HUES6 (cell line): Measurements from ENCODE around the gene TMEM164.

Source experiments
- H3K27ac ChIP-seq: 2 replicates; pipeline ENCODE4 v1.7.0; 2013; ENCODE audit warnings: low read depth, mild to moderate bottlenecking, low read length, inconsistent platforms
- H3K27me3 ChIP-seq: 2 replicates; pipeline ENCODE4 v1.6.1; 2013; ENCODE audit warnings: low read length; ENCODE audit not compliant: control insufficient read depth, insufficient read depth
- H3K36me3 ChIP-seq: 2 replicates; pipeline ENCODE4 v1.6.1; 2013; ENCODE audit warnings: low read length; ENCODE audit not compliant: control insufficient read depth, insufficient read depth
- H3K4me1 ChIP-seq: 2 replicates; pipeline ENCODE4 v1.6.1; 2013; ENCODE audit warnings: low read length; ENCODE audit not compliant: control insufficient read depth, insufficient read depth
- H3K4me3 ChIP-seq: 2 replicates; pipeline ENCODE4 v1.5.1; 2013; ENCODE audit warnings: low read depth, low read length
- H3K9ac ChIP-seq: one replicate; pipeline ENCODE4 v1.6.1; 2013; ENCODE audit warnings: mild to moderate bottlenecking, low read length
- H3K9me3 ChIP-seq: 2 replicates; pipeline ENCODE4 v1.6.1; 2013; ENCODE audit warnings: low read depth, low read length; ENCODE audit not compliant: control insufficient read depth, insufficient read depth

The TMEM164 gene

DNA sequence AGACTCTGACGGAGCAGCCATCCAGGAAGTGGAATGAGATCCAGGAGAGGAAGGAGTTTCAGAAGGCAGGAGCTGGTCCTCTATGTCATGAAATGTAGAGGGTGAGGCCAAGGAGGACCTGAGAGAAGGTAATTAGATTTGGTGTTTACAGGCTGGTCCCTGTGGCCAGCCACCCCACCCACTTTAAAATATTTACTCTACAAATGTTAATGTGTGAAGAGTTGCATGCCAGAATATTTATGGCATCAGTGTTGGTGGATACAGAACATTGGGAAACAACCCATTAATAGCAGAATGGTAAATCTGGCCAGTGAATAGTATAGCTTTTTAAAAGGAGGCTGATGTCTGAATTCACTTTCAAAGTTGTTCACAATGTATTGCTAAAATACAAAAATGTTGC, 17.6 kb downstream of the TMEM164 start:
- Histone ChIP-seq H3K27ac (no peak overlapping the region), H3K4me1 (peaks cover 12% of the 10 kb centered on the region), H3K4me3 (no peak overlapping the region), H3K36me3 (peaks cover 7% of the 10 kb centered on the region; the same call in 1 of the 2 replicates), H3K9me3 (no peaks in the 10 kb centered on the region), H3K27me3 (no peaks in the 10 kb centered on the region; the same call in 1 of the 2 replicates), H3K9ac (no peak overlapping the region)

DNA sequence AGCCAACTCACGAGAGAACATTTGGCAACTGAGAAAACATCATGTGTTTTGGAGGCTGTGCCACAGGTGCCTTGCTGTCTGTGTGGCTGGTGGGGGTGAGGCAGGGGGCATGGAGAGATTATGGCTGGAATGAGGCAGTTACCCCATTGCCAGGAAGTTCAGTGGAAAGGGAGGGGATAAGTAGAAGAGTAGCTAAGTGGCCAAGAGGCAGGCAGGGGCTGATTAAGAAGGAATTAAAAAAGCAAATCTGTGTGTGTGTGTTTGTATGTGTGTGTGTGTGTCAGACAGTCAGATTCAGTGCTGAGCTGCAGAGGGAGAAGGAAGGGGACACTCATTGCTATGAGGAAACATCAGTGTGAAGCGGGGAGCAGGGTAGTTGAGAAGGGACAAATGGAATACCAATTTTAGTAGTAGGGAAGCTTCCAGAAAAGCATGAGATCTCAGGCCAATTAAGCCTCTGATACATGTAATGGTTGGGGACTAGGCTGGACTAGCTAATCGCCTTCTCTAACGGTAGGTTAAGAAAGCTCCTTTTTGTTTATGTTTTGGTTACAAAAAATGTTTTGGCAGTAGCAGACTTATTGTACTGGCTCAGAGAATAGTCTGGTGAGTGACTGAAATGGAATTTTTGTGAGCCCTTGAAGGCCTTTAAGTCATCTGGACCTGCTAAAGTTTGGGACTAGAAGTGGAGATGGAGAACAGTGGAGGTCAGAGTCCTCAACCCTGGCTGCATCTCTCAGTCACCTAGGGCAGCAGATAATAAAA, 18.5 kb downstream of the TMEM164 start:
- Histone ChIP-seq H3K36me3 (peaks cover 7% of the 10 kb centered on the region; the same call in 1 of the 2 replicates), H3K27ac (no peak overlapping the region), H3K9me3 (no peaks in the 10 kb centered on the region), H3K4me1 (peaks cover 15% of the 10 kb centered on the region), H3K27me3 (no peaks in the 10 kb centered on the region; the same call in 1 of the 2 replicates), H3K9ac (no peak overlapping the region), H3K4me3 (no peak overlapping the region)

DNA sequence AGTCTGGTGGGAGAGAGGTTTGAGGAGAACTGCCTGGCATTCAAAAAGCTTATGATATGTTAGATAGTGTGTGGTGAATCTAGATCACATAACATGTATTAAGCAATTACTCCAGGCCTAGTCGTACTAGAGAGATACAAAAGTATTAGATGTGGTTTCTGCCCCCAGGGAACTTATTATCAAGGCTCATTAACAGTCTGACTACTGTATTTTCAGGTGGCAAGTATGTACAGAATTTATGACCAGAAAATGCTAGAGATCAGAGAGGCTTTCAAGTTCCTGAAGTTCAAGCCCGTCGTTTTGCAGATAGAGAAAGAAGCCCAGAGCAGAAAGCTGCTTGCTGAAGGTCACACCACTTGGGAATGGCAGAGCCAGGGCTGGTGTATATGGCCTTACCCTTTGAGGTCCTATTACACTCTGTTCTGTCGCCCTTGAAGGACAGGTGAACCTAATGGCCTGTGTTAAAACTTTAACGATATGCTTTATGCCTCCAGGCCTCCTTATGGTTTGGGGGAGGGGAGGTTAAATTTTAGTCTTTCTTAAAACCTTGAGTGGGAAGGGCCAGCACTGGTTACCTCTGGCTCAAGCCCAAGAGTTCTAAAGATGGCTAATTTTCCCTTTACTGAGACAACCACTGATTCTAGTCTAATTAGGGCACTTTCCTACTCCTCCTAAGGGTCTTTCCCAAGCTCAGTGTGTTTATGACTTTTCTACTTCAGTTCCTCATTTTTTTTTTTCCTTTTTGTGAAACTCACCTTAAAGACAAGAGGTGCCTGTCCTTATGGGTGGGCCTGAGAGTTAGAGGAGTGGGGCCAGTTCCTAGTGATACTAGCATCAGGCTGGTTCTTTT, 19.9 kb downstream of the TMEM164 start:
- Histone ChIP-seq H3K36me3 (peaks cover 7% of the 10 kb centered on the region; the same call in 1 of the 2 replicates), H3K9ac (no peak overlapping the region), H3K27me3 (no peaks in the 10 kb centered on the region; the same call in 1 of the 2 replicates), H3K9me3 (no peaks in the 10 kb centered on the region), H3K4me3 (no peak overlapping the region), H3K4me1 (peaks cover 19% of the 10 kb centered on the region), H3K27ac (no peak overlapping the region)

DNA sequence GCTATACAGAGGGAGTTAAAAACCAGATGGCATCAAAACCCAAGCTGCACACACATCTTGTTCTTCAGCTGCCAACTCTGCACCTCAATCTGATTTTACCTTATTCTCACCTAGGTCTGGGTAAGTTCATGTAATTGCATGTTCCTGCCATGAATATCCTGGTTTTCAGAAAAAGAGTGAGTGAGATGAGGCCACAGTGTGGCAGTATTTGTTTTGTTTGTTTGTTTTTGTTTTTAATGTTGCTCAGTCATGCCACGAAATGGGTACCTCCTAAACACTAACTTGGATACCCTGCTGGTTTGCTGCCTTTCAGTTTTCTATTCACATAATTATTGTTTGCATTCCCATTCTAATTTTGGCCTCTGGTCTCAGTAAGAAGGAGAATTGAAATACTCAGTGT, 22.5 kb downstream of the TMEM164 start:
- Histone ChIP-seq H3K4me1 (peaks cover 19% of the 10 kb centered on the region), H3K27me3 (no peaks in the 10 kb centered on the region; the same call in 1 of the 2 replicates), H3K36me3 (0 out of 2 replicates have a peak, but pooled peaks cover 4% of the 10 kb centered on the region), H3K27ac (no peak overlapping the region), H3K9me3 (no peaks in the 10 kb centered on the region), H3K4me3 (no peak overlapping the region), H3K9ac (no peak overlapping the region)

DNA sequence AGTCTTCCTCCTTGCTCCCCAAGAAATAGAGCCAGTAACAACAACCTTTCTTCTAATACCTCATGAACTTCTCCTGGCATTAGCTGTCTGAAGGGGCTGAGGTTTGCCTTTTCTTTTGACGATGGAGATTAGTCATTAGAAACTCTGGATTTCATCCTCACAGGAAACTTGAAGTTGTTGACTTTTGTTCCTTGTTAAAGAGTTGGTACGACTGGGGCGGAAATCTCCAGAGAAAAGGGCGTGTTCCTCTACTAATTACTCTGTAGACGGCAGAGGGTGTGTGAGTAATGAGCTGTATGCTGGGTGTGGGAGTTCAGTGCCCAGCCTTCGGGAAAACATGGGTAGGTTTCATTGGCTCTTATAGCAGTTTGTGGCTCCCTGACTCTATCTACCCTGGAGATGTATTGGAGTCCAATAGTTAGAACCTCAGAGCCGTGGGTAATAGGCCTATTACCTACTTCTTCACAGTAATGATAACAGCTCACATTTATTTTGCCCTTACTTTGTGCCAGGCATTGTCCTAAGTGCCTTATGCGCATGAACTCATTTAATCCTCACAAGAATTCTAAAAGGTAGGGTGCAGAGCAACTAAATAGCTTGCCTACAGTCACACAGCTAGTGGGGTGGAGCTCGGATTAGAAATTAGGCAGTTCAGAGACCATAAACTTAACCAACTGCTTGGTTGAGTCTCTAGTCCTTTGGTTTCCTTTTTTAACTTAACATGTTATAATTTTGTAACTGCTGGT, 23.4 kb downstream of the TMEM164 start:
- Histone ChIP-seq H3K4me1 (peaks cover 19% of the 10 kb centered on the region), H3K9ac (no peak overlapping the region), H3K27me3 (no peaks in the 10 kb centered on the region; the same call in 1 of the 2 replicates), H3K4me3 (no peak overlapping the region), H3K9me3 (no peaks in the 10 kb centered on the region), H3K36me3 (0 out of 2 replicates have a peak, but pooled peaks cover 4% of the 10 kb centered on the region), H3K27ac (no peak overlapping the region)

GRCh38 chrX:110032534-110033147, 29.7 kb downstream of the TMEM164 start:
- no peaks in the 10 kb centered on the region for H3K4me1 ChIP-seq
- H3K4me3 ChIP-seq, result no peak overlapping the region
- H3K9ac ChIP-seq, result no peak overlapping the region
- no peaks in the 10 kb centered on the region for H3K36me3 ChIP-seq
- no peak overlapping the region for H3K27ac ChIP-seq
- H3K9me3 ChIP-seq, result no peaks in the 10 kb centered on the region
- H3K27me3 ChIP-seq, result no peaks in the 10 kb centered on the region

GRCh38 chrX:110034036-110034435, 31.1 kb downstream of the TMEM164 start:
- Histone ChIP-seq H3K9me3 (no peaks in the 10 kb centered on the region), H3K27ac (no peak overlapping the region), H3K27me3 (no peaks in the 10 kb centered on the region; the same call in 1 of the 2 replicates), H3K4me1 (0 out of 2 replicates have a peak, but pooled peaks cover 1% of the 10 kb centered on the region), H3K4me3 (no peak overlapping the region), H3K36me3 (no peaks in the 10 kb centered on the region), H3K9ac (no peak overlapping the region)

GRCh38 chrX:110036162-110037033, 33.5 kb downstream of the TMEM164 start:
- Histone ChIP-seq H3K4me1 (0 out of 2 replicates have a peak, but pooled peaks cover 8% of the 10 kb centered on the region), H3K27me3 (no peaks in the 10 kb centered on the region; the same call in 1 of the 2 replicates), H3K4me3 (no peak overlapping the region), H3K9ac (no peak overlapping the region), H3K36me3 (no peaks in the 10 kb centered on the region), H3K27ac (no peak overlapping the region), H3K9me3 (no peaks in the 10 kb centered on the region)

DNA sequence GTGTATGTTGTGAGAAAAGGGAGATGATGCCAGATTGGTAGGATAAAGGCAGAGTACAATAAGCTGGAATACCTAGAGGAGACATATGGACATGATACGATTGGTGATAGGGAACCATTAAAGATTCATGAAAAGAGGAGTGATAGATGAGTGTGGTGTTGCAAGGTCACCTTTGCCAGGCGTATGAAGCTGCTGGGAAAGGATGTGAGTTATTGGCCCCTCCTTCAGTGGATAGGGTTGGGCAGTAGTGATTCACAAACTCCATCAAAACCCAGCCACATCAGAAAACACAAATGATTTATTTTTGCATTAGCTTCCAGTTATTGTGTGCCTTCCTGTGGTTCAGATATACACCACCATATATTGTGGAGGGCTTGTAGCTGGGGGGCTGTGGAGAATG, 34.3 kb downstream of the TMEM164 start:
- Histone ChIP-seq H3K9ac (no peak overlapping the region), H3K4me3 (no peak overlapping the region), H3K36me3 (no peaks in the 10 kb centered on the region), H3K27me3 (no peaks in the 10 kb centered on the region; the same call in 1 of the 2 replicates), H3K27ac (no peak overlapping the region), H3K9me3 (no peaks in the 10 kb centered on the region), H3K4me1 (0 out of 2 replicates have a peak, but pooled peaks cover 8% of the 10 kb centered on the region)
